ENCODE results near the gene CD109.

CD109 gene

GRCh38 chr6:73858376-73858775 is 162.4 kb downstream of the CD109 start:
- no peak for DNase-seq (ENCODE audit: low spot score)

GRCh38 chr6:73860303-73860702 is 164.3 kb downstream of the CD109 start:
- no peak for DNase-seq (ENCODE audit: low spot score)

- no peak for DNase-seq (ENCODE audit: low spot score)
Observed at GRCh38 chr6:73866305-73866704, 170.3 kb downstream of the CD109 start.

GRCh38 chr6:73867411-73867810 is 171.4 kb downstream of the CD109 start:
- no peak for DNase-seq (ENCODE audit: low spot score)

GRCh38 chr6:73870907-73871306 is 174.9 kb downstream of the CD109 start:
- no peak for DNase-seq (ENCODE audit: low spot score)

- DNase-seq (ENCODE audit: low spot score): no peak
Observed at GRCh38 chr6:73873081-73873480, 177.1 kb downstream of the CD109 start.
